T-helper 22 cell (primary cell): ENCODE measurements around the gene TSPY8.
"Not testable (repeated sequence)": the region's sequence is repeated elsewhere in the genome, so short reads cannot be mapped to it uniquely, and the experiment has no call there.

ENCODE experiments used
- DNase-seq: peaks from one replicate; pipeline ENCODE4 v3.0.0-alpha.2; 2020; ENCODE audit warnings: low read depth

TSPY8 gene, protein sequence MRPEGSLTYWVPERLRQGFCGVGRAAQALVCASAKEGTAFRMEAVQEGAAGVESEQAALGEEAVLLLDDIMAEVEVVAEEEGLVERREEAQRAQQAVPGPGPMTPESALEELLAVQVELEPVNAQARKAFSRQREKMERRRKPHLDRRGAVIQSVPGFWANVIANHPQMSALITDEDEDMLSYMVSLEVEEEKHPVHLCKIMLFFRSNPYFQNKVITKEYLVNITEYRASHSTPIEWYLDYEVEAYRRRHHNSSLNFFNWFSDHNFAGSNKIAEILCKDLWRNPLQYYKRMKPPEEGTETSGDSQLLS

DNA sequence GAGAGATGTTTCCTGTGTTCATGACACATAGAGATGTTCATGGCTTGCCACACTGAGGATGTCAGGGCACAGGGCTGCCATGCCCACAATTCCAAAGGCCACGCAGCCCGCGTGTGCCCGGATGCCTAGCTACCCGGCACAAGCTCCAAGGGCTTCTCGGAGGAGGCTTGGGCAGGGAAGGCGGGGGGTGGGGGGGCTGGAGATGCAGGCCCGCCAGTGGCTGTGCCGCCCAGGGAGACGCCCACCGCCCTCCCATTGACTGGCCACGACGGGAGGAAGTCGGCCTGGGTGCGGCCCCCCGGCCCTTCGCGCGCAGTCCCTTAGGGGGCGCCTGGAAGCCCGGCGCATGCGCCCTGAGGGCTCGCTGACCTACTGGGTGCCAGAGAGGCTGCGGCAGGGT, at the start of gene TSPY8:
TSS of gene TSPY8 (plus strand) at position 301 of the 400 bp plus-strand sequence. CDS start at position 347, 46 bp downstream.
- not testable (repeated sequence) for DNase-seq

DNA sequence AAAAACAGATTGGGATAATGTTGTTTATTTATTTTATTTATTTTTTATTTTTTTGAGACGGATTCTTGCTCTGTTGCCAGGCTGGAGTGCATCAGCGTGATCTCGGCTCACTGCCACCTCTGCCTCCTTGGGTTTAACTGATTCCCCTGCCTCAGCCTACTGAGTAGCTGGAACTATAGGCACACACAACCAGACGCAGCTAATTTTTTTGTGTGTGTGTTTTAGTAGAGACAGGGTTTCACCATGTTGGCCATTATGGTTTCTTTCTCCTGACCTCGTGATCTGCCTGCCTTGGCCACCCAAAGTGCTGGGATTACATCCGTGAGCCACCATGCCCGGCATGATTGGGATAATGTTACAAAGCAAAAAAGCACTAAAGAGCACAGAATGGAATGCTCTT, 36.6 kb upstream of the TSPY8 start:
- no peak for DNase-seq

DNA sequence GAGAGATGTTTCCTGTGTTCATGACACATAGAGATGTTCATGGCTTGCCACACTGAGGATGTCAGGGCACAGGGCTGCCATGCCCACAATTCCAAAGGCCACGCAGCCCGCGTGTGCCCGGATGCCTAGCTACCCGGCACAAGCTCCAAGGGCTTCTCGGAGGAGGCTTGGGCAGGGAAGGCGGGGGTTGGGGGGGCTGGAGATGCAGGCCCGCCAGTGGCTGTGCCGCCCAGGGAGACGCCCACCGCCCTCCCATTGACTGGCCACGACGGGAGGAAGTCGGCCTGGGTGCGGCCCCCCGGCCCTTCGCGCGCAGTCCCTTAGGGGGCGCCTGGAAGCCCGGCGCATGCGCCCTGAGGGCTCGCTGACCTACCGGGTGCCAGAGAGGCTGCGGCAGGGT, 20.4 kb upstream of the TSPY8 start, which contains the start of gene TSPY4:
TSS of gene TSPY4 (plus strand) at position 301 of the 400 bp plus-strand sequence. CDS start at position 347, 46 bp downstream.
- not testable (repeated sequence) for DNase-seq

DNA sequence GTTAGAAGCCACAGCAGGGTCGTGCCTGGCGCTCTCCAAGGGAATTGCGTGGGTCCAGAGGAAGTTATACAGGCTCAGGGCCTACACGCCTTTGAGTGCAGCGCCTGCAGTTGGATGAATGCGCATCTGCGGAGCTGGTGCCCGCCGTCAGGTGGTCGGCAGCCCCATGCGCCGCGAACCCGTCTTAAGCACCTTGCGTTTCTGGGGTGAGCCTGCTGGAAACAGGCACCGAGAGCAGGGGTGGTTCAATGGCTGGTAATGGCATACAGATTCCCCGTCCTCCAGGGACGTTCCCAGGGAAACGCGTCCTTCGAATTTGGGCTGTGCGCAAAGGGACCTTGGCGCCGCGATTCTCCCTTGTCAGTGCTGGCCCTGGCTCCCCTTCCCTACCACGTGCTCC, 38.9 kb downstream of the TSPY8 start:
- DNase-seq: not testable (repeated sequence)

DNA sequence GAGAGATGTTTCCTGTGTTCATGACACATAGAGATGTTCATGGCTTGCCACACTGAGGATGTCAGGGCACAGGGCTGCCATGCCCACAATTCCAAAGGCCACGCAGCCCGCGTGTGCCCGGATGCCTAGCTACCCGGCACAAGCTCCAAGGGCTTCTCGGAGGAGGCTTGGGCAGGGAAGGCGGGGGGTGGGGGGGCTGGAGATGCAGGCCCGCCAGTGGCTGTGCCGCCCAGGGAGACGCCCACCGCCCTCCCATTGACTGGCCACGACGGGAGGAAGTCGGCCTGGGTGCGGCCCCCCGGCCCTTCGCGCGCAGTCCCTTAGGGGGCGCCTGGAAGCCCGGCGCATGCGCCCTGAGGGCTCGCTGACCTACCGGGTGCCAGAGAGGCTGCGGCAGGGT, 40.5 kb downstream of the TSPY8 start, which contains the start of gene TSPY3:
TSS of gene TSPY3 (plus strand) at position 301 of the 400 bp plus-strand sequence. CDS start at position 347, 46 bp downstream.
- not testable (repeated sequence) for DNase-seq
